ENCODE data around the gene PCNT.

The PCNT gene

GRCh38 chr21:46393941-46394594, 70.1 kb downstream of the PCNT start (continued):
- no peak for TF ChIP-seq RBAK (tag by site-specific recombination; IDR thresholded peaks at IDR 0.05)

- POLR2A ChIA-PET, result no interaction called here
- no peak overlapping the region for H3K27ac ChIP-seq (ENCODE audit: extremely low read depth, low read depth, low read length)
- CTCF ChIA-PET, result no interaction called here
Observed at GRCh38 chr21:46394595-46395104, 70.7 kb downstream of the PCNT start.

DNA sequence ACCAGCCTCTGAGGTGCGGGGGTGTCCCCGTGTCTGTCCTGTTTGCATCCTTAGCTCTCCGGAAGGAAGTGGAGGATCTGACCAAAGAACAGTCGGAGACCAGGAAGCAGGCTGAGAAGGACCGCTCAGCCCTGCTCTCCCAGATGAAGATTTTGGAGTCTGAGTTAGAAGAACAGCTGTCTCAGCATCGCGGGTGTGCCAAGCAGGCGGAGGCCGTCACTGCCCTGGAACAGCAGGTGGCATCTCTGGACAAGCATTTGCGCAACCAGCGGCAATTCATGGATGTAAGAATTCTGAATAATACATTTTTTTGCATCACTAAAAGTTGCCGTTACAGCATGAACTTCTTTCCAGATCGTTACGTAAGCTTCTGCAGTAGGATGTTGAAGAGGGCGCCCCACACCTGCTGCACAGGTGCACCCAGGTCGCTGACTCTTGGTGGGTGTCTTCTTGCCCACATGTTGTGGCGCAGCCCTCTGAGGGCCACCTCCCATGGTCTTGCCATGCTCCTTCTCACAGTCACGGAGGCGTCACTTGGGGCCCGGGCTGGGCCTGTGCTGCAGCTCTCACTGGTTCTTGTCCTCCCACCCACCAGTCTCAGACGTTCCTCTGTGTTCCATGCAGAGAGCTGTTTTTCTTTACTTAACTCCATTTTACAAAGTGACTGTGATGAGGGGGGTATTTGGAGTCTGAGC, 73.4 kb downstream of the PCNT start:
- ChIA-PET POLR2A (interaction anchor here (1.1 kb wide), 1 partner anchor 14 kb away, joined by 3 read pairs; no protein-coding TSS in a partner anchor), CTCF (no interaction called here)
- Histone ChIP-seq H3K27ac (ENCODE audit: extremely low read depth, low read depth, low read length) (no peak overlapping the region), H3K4me3 (ENCODE audit: low read depth, low read length) (no peak overlapping the region), H3K4me1 (ENCODE audit: control insufficient read depth, insufficient read depth, low read length) (no peaks in the 10 kb centered on the region), H3K9me3 (ENCODE audit: control insufficient read depth, insufficient read depth, low read depth, low read length) (no peaks in the 10 kb centered on the region), H3K36me3 (ENCODE audit: control insufficient read depth in 2 of 2, insufficient read depth in 1 of 2, low read length in 2 of 2) (peaks cover 50 to 82% of the 10 kb centered on the region in 2 experiments)
- TF ChIP-seq ZNF18 (tag by site-specific recombination; IDR thresholded peaks at IDR 0.05) (no peak), ZNF555 (tag by site-specific recombination; conservative IDR thresholded peaks at IDR 0.05) (no peak), ZNF169 (tag by site-specific recombination; IDR thresholded peaks at IDR 0.05) (no peak)
- TF ChIP-seq, protein P1, sequence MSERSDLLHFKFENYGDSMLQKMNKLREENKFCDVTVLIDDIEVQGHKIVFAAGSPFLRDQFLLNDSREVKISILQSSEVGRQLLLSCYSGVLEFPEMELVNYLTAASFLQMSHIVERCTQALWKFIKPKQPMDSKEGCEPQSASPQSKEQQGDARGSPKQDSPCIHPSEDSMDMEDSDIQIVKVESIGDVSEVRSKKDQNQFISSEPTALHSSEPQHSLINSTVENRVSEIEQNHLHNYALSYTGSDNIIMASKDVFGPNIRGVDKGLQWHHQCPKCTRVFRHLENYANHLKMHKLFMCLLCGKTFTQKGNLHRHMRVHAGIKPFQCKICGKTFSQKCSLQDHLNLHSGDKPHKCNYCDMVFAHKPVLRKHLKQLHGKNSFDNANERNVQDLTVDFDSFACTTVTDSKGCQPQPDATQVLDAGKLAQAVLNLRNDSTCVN (tag by site-specific recombination; optimal IDR thresholded peaks at IDR 0.05), result no peak

More at GRCh38 chr21:46394595-46395104, 70.7 kb downstream of the PCNT start:
- no peaks in the 10 kb centered on the region for H3K4me1 ChIP-seq (ENCODE audit: control insufficient read depth, insufficient read depth, low read length)
- no peaks in the 10 kb centered on the region for H3K9me3 ChIP-seq (ENCODE audit: control insufficient read depth, insufficient read depth, low read depth, low read length)
- H3K36me3 ChIP-seq (ENCODE audit: control insufficient read depth in 2 of 2, insufficient read depth in 1 of 2, low read length in 2 of 2), result peaks cover 23 to 82% of the 10 kb centered on the region in 2 experiments
- TF ChIP-seq ZNF404 (tag by site-specific recombination; IDR thresholded peaks at IDR 0.05), result no peak
- no peak for TF ChIP-seq GLIS2 (tag by site-specific recombination; IDR thresholded peaks at IDR 0.05)
- TF ChIP-seq KLF8 (tag by site-specific recombination; IDR thresholded peaks at IDR 0.05), result no peak
- TF ChIP-seq ZNF132 (tag by site-specific recombination; IDR thresholded peaks at IDR 0.05; ENCODE audit: borderline replicate concordance), result no peak
- TF ChIP-seq ZNF664 (tag by site-specific recombination; IDR thresholded peaks at IDR 0.05), result no peak
- no peak for TF ChIP-seq KLF10 (tag by site-specific recombination; IDR thresholded peaks at IDR 0.05)
- no peak for TF ChIP-seq ZNF423 (tag by site-specific recombination; IDR thresholded peaks at IDR 0.05)
- TF ChIP-seq, protein P2, sequence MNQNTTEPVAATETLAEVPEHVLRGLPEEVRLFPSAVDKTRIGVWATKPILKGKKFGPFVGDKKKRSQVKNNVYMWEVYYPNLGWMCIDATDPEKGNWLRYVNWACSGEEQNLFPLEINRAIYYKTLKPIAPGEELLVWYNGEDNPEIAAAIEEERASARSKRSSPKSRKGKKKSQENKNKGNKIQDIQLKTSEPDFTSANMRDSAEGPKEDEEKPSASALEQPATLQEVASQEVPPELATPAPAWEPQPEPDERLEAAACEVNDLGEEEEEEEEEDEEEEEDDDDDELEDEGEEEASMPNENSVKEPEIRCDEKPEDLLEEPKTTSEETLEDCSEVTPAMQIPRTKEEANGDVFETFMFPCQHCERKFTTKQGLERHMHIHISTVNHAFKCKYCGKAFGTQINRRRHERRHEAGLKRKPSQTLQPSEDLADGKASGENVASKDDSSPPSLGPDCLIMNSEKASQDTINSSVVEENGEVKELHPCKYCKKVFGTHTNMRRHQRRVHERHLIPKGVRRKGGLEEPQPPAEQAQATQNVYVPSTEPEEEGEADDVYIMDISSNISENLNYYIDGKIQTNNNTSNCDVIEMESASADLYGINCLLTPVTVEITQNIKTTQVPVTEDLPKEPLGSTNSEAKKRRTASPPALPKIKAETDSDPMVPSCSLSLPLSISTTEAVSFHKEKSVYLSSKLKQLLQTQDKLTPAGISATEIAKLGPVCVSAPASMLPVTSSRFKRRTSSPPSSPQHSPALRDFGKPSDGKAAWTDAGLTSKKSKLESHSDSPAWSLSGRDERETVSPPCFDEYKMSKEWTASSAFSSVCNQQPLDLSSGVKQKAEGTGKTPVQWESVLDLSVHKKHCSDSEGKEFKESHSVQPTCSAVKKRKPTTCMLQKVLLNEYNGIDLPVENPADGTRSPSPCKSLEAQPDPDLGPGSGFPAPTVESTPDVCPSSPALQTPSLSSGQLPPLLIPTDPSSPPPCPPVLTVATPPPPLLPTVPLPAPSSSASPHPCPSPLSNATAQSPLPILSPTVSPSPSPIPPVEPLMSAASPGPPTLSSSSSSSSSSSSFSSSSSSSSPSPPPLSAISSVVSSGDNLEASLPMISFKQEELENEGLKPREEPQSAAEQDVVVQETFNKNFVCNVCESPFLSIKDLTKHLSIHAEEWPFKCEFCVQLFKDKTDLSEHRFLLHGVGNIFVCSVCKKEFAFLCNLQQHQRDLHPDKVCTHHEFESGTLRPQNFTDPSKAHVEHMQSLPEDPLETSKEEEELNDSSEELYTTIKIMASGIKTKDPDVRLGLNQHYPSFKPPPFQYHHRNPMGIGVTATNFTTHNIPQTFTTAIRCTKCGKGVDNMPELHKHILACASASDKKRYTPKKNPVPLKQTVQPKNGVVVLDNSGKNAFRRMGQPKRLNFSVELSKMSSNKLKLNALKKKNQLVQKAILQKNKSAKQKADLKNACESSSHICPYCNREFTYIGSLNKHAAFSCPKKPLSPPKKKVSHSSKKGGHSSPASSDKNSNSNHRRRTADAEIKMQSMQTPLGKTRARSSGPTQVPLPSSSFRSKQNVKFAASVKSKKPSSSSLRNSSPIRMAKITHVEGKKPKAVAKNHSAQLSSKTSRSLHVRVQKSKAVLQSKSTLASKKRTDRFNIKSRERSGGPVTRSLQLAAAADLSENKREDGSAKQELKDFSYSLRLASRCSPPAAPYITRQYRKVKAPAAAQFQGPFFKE (tag by site-specific recombination; IDR thresholded peaks at IDR 0.05; ENCODE audit: borderline replicate concordance), result no peak
- TF ChIP-seq ZNF416 (tag by site-specific recombination; IDR thresholded peaks at IDR 0.05), result no peak
- TF ChIP-seq REPIN1 (tag by site-specific recombination; IDR thresholded peaks at IDR 0.05; ENCODE audit: low read depth), result no peak
- TF ChIP-seq, protein P3, sequence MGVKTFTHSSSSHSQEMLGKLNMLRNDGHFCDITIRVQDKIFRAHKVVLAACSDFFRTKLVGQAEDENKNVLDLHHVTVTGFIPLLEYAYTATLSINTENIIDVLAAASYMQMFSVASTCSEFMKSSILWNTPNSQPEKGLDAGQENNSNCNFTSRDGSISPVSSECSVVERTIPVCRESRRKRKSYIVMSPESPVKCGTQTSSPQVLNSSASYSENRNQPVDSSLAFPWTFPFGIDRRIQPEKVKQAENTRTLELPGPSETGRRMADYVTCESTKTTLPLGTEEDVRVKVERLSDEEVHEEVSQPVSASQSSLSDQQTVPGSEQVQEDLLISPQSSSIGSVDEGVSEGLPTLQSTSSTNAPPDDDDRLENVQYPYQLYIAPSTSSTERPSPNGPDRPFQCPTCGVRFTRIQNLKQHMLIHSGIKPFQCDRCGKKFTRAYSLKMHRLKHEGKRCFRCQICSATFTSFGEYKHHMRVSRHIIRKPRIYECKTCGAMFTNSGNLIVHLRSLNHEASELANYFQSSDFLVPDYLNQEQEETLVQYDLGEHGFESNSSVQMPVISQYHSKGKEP (tag by site-specific recombination; IDR thresholded peaks at IDR 0.05), result no peak
- TF ChIP-seq TRIM28 (IDR thresholded peaks at IDR 0.05; ENCODE audit: borderline replicate concordance, low read length), result no peak
- no peak for TF ChIP-seq ZNF561 (tag by site-specific recombination; IDR thresholded peaks at IDR 0.05; ENCODE audit: borderline replicate concordance)
- no peak overlapping the region for H3K4me3 ChIP-seq (ENCODE audit: low read depth, low read length)

Data from HEK293 (cell line).